ENCODE measurements around the gene RALGPS2.
"Not testable (repeated sequence)": the region's sequence is repeated elsewhere in the genome, so short reads cannot be mapped to it uniquely, and the experiment has no call there.

Gene RALGPS2

DNA sequence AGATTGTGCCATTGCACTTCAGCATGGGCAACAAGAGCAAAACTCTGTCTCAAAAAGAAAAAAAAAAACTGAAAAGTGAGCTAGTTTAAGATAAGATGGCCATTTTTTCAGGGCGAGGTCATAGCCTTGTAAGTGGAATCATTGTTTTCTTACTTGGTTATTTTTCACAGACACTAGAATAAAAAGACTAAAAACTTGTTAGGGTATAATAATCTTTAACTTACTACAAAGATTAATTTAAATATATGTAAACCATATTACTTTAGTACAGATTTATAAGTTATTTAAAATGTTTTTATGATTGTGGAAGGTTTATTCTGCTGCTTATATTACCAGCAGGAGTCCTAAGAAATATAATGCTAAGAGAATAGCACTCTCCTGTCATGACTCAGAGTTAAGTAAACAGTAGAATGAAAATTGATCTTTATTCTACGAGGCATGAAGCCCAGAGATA, 122.4 kb downstream of the RALGPS2 start:
- no peak for TF ChIP-seq CTCF (IDR thresholded peaks at IDR 0.05; ENCODE audit: insufficient read depth, low read length, missing control alignments)
- no peak overlapping the region for H3K4me3 ChIP-seq (ENCODE audit: low read depth, low read length)
- DNase-seq (ENCODE audit: low read depth, low spot score), result peak; percentile 38
- POLR2A ChIA-PET, result interaction anchor here (0.6 kb wide), 1 partner anchor 308 kb away, joined by 6 read pairs; no protein-coding TSS in a partner anchor
- CTCF ChIA-PET, result interaction anchor here (0.6 kb wide), 1 partner anchor 155 kb away, joined by 3 read pairs; no protein-coding TSS in a partner anchor

GRCh38 chr1:178847919-178848318, 122.9 kb downstream of the RALGPS2 start:
- ChIA-PET CTCF (interaction anchor here (1.5 kb wide), 1 partner anchor 311 kb away, joined by 4 read pairs; no protein-coding TSS in a partner anchor), POLR2A (interaction anchor here (0.6 kb wide), 1 partner anchor 309 kb away, joined by 6 read pairs; no protein-coding TSS in a partner anchor)
- H3K4me3 ChIP-seq (ENCODE audit: low read depth, low read length); DNase-seq (ENCODE audit: low read depth, low spot score): not testable (repeated sequence)

GRCh38 chr1:178849918-178850317, 124.9 kb downstream of the RALGPS2 start:
- CTCF ChIA-PET, result interaction anchor here (2.0 kb wide), 1 partner anchor 307 kb away, joined by 5 read pairs; no protein-coding TSS in a partner anchor
- no peak for TF ChIP-seq CTCF (IDR thresholded peaks at IDR 0.05; ENCODE audit: insufficient read depth, low read length, missing control alignments)
- POLR2A ChIA-PET, result no interaction called here
- DNase-seq (ENCODE audit: low read depth, low spot score), result no peak
- no peak overlapping the region for H3K4me3 ChIP-seq (ENCODE audit: low read depth, low read length)

- no peak overlapping the region for H3K4me3 ChIP-seq (ENCODE audit: low read depth, low read length)
- no peak for TF ChIP-seq CTCF (IDR thresholded peaks at IDR 0.05; ENCODE audit: insufficient read depth, low read length, missing control alignments)
- CTCF ChIA-PET, result no interaction called here
- DNase-seq (ENCODE audit: low read depth, low spot score), result no peak
- POLR2A ChIA-PET, result no interaction called here
Measured at GRCh38 chr1:178857126-178857525, 132.1 kb downstream of the RALGPS2 start.

GRCh38 chr1:178862416-178862815, 137.4 kb downstream of the RALGPS2 start:
- TF ChIP-seq CTCF (IDR thresholded peaks at IDR 0.05; ENCODE audit: insufficient read depth, low read length, missing control alignments), result no peak
- ChIA-PET CTCF (interaction anchor here (0.6 kb wide), 1 partner anchor 140 kb away, joined by 3 read pairs; no protein-coding TSS in a partner anchor), POLR2A (no interaction called here)
- no peak for DNase-seq (ENCODE audit: low read depth, low spot score)
- H3K4me3 ChIP-seq (ENCODE audit: low read depth, low read length), result no peak overlapping the region

- DNase-seq (ENCODE audit: low read depth, low spot score), result no peak
- no peak overlapping the region for H3K4me3 ChIP-seq (ENCODE audit: low read depth, low read length)
- TF ChIP-seq CTCF (IDR thresholded peaks at IDR 0.05; ENCODE audit: insufficient read depth, low read length, missing control alignments), result no peak
- ChIA-PET CTCF (interaction anchor here (1.5 to 1.8 kb wide), 2 partner anchors 14 to 320 kb away, joined by 4 to 7 read pairs; no protein-coding TSS in a partner anchor), POLR2A (no interaction called here)
Measured at GRCh38 chr1:178862864-178863263, 137.8 kb downstream of the RALGPS2 start.

GRCh38 chr1:178864326-178864725, 139.3 kb downstream of the RALGPS2 start:
- POLR2A ChIA-PET, result no interaction called here
- CTCF ChIA-PET, result interaction anchor here (1.5 to 1.8 kb wide), 2 partner anchors 12 to 322 kb away, joined by 4 to 7 read pairs; no protein-coding TSS in a partner anchor

More at GRCh38 chr1:178864326-178864725, 139.3 kb downstream of the RALGPS2 start:
- TF ChIP-seq CTCF (IDR thresholded peaks at IDR 0.05; ENCODE audit: insufficient read depth, low read length, missing control alignments), result no peak
- DNase-seq (ENCODE audit: low read depth, low spot score), result no peak
- H3K4me3 ChIP-seq (ENCODE audit: low read depth, low read length), result no peak overlapping the region

Data from AG04449 (cell line).